Measurements from ENCODE around the gene DBNDD1. TPM values are rescaled to one million over a fixed set of nuclear protein-coding genes. Genes with fewer than 3 reads are reported as not detected.
A peak's percentile ranks its signal among the peaks of the same experiment; 100 is the strongest.

DBNDD1 gene
- total RNA-seq, 6 experiments from 2014 or later = 2.6 to 17.5 (median 7.6) TPM

DNA sequence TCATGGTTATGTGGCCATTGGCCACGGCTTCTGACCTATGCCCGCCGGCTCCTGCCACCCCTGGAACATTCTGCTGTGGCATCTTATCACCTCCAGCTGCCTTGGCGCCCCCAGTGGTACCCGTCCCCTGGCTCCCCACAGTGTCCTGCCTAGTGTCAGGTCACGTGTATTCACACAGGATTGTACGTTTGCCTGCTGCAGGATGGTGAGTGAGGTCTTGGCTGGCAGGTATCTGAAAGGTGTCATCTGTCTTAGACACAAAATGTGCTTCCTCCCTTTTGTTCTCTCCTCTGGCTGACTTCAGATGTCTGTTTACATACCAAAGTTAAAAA, 24.9 kb downstream of the DBNDD1 start:
- intact Hi-C loops (cut with DNase I) = no loop called here
- H3K27me3 ChIP-seq = no peaks in the 10 kb centered on the region
- no peaks in the 10 kb centered on the region for H3K9me3 ChIP-seq
- DNase-seq (no peak), ATAC-seq (peak in 1 of 4 donors; percentile 14)
- 100% methylated on average over 1 of the region's 7 CpGs for WGBS (ENCODE audit: insufficient coverage, low coverage, low lambda C conversion rate, missing lambda C conversion rate)
- TF ChIP-seq POLR2A (IDR thresholded peaks at IDR 0.05) = no peak
- TF ChIP-seq, protein P1, sequence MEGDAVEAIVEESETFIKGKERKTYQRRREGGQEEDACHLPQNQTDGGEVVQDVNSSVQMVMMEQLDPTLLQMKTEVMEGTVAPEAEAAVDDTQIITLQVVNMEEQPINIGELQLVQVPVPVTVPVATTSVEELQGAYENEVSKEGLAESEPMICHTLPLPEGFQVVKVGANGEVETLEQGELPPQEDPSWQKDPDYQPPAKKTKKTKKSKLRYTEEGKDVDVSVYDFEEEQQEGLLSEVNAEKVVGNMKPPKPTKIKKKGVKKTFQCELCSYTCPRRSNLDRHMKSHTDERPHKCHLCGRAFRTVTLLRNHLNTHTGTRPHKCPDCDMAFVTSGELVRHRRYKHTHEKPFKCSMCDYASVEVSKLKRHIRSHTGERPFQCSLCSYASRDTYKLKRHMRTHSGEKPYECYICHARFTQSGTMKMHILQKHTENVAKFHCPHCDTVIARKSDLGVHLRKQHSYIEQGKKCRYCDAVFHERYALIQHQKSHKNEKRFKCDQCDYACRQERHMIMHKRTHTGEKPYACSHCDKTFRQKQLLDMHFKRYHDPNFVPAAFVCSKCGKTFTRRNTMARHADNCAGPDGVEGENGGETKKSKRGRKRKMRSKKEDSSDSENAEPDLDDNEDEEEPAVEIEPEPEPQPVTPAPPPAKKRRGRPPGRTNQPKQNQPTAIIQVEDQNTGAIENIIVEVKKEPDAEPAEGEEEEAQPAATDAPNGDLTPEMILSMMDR (IDR thresholded peaks at IDR 0.05) = no peak
- H3K27ac ChIP-seq = no peak overlapping the region
- H3K4me3 ChIP-seq = no peak overlapping the region
- H3K4me1 ChIP-seq = no peaks in the 10 kb centered on the region
- peaks cover 0 to 9% (median 2%) of the 10 kb centered on the region in 4 donors for H3K36me3 ChIP-seq

DNA sequence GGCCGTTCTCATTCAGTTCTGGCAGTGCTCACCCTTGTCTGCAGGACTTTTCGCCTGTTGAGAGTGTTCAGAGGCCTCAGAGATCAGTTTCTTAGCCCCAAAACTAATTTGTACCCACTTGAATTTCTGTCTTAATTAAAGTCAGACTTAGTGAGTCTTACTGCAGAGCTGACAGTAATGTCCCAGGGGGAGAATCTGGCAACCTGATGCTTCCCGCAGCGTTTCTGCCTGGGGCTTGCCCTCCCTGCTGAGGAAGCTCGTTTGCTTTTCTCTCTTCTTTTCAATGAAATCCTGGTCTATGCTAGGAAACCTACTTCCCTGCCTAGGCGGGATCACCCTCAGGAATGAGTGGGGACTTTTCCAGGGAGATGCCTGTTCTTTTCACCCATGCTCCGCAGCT, 25.3 kb downstream of the DBNDD1 start:
- TF ChIP-seq, protein P1 (IDR thresholded peaks at IDR 0.05) = no peak
- no peak for TF ChIP-seq POLR2A (IDR thresholded peaks at IDR 0.05)
- Histone ChIP-seq H3K27me3 (no peaks in the 10 kb centered on the region), H3K27ac (no peak overlapping the region), H3K9me3 (no peaks in the 10 kb centered on the region), H3K4me1 (no peaks in the 10 kb centered on the region), H3K4me3 (no peak overlapping the region), H3K36me3 (peaks cover 0 to 9% (median 2%) of the 10 kb centered on the region in 4 donors)
- intact Hi-C loops (cut with DNase I) = no loop called here
- 92% methylated on average over 2 of the region's 7 CpGs for WGBS (ENCODE audit: insufficient coverage, low coverage, low lambda C conversion rate, missing lambda C conversion rate)
- no peak for ATAC-seq
- no peak for DNase-seq

DNA sequence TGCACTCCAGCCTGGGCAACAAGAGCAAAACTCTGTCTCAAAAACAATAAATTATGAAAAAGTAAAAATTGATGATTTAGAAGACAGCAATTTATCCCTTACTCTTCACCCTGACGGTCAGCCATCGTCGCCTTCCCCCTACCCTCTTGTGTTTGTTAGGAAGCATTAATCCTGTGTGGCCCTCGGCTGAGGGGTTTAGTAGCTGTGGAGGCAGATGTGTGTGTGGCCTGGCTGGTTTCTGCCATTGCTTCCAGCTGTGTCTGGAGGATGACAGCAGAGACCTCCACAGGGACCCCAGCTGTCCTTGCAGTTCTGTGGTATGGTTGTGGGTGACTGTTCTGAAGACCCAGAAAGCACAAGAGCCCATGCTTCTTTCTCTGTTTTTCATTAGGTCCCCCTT, 25.9 kb downstream of the DBNDD1 start:
- H3K4me3 ChIP-seq = no peak overlapping the region
- H3K4me1 ChIP-seq = no peaks in the 10 kb centered on the region
- intact Hi-C loops (cut with DNase I) = no loop called here
- DNase-seq (no peak), ATAC-seq (no peak)
- H3K27ac ChIP-seq = no peak overlapping the region
- peaks cover 0 to 15% (median 2%) of the 10 kb centered on the region in 4 donors for H3K36me3 ChIP-seq
- no peak for TF ChIP-seq POLR2A (IDR thresholded peaks at IDR 0.05)
- TF ChIP-seq, protein P1 (IDR thresholded peaks at IDR 0.05) = no peak
- no peaks in the 10 kb centered on the region for H3K27me3 ChIP-seq
- H3K9me3 ChIP-seq = no peaks in the 10 kb centered on the region
- WGBS (ENCODE audit: insufficient coverage, low coverage, low lambda C conversion rate, missing lambda C conversion rate) = no CpG with 5 or more reads among the region's 4 CpGs

DNA sequence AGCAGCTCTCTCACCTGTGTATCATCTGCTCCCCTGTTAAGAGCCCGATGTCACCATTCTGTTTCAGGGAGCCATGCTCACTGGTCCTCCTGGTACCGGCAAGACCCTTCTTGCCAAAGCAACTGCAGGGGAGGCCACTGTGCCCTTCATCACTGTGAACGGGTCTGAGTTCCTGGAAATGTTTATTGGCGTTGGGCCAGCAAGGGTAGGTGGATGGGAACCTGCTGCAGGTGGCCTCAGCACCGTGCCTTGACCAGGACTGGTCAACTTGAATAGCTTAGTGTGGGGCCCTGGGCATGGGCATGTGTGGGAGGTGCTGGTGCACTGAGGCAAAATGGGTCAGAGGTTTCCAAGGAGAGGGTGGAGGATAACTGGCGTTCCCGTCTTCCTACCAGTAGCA, 28.5 kb downstream of the DBNDD1 start:
- Histone ChIP-seq H3K27me3 (no peaks in the 10 kb centered on the region), H3K36me3 (peaks cover 0 to 21% (median 4%) of the 10 kb centered on the region in 4 donors), H3K9me3 (no peaks in the 10 kb centered on the region), H3K27ac (no peak overlapping the region), H3K4me1 (no peaks in the 10 kb centered on the region), H3K4me3 (no peak overlapping the region)
- DNase-seq (no peak), ATAC-seq (no peak)
- intact Hi-C loops (cut with DNase I) = no loop called here
- 74% methylated on average over 4 of the region's 7 CpGs for WGBS (ENCODE audit: insufficient coverage, low coverage, low lambda C conversion rate, missing lambda C conversion rate)
- TF ChIP-seq, protein P1 (IDR thresholded peaks at IDR 0.05) = no peak
- TF ChIP-seq POLR2A (IDR thresholded peaks at IDR 0.05) = no peak

DNA sequence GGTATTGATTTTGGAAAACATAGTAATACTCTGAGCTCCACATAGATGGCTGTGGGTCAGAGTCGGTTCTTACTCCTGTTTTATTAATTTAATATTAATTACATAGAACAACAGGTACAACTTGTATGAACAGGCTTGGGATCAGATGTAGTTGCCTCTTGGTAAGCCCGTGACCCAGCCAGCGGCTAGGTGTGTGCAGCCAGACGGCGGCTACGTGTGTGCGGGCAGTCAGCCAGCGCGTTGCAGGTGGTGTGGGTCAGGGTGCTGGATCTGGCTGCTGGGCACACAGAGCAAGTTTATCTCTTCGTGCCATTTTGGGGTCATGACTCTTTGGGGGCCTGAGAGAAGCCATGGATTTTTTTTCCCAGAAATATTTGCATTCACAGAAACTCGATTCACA, 30.3 kb downstream of the DBNDD1 start:
- 89% methylated on average over 9 of the region's 11 CpGs for WGBS (ENCODE audit: insufficient coverage, low coverage, low lambda C conversion rate, missing lambda C conversion rate)
- no peaks in the 10 kb centered on the region for H3K9me3 ChIP-seq
- ATAC-seq = no peak

More for the DNA sequence above, 30.3 kb downstream of the DBNDD1 start:
- Histone ChIP-seq H3K4me1 (no peaks in the 10 kb centered on the region), H3K4me3 (no peak overlapping the region), H3K27ac (no peak overlapping the region), H3K27me3 (no peaks in the 10 kb centered on the region), H3K36me3 (peaks cover 0 to 37% (median 12%) of the 10 kb centered on the region in 4 donors)
- no peak for DNase-seq
- no peak for TF ChIP-seq POLR2A (IDR thresholded peaks at IDR 0.05)
- TF ChIP-seq, protein P1 (IDR thresholded peaks at IDR 0.05) = no peak
- intact Hi-C loops (cut with DNase I) = no loop called here
